Measurements from ENCODE around the gene RNASEH2A.

DNA sequence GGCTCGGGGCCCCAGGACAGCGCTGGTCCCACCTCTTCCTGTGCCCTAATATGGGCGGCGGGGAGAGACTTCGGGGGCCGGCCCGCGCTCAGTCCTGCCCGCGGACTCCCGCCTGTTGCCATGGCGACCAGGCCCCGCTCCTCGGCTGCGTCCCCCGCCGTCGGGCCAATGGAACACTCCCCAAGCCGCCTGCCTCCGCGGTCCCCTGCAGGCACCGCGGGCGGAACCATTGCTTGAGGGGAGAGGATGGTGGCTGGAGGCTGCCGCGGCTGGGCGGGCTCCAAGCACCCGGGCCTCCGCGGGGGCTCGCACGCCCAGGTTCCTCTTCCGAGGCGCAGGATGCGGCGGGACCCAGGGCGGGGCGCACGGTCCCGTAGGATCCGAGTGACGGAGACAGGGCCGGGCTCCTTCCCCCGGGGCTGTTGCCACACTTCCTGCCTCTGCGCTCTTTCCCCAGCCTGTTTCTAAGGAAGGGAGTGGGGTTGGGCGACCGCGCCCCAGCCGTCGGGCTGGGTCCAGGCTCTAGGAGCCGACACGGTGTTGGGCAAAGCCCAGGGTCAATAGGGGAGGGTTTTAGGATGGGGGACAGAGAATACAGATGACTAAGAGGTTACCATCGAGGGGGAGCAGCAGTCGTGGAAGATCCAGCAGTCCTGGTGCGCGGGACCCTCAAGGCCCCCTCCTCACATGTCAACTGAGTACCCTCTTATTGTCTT lies 16.3 kb upstream of the RNASEH2A start:
- TF ChIP-seq, protein P1, sequence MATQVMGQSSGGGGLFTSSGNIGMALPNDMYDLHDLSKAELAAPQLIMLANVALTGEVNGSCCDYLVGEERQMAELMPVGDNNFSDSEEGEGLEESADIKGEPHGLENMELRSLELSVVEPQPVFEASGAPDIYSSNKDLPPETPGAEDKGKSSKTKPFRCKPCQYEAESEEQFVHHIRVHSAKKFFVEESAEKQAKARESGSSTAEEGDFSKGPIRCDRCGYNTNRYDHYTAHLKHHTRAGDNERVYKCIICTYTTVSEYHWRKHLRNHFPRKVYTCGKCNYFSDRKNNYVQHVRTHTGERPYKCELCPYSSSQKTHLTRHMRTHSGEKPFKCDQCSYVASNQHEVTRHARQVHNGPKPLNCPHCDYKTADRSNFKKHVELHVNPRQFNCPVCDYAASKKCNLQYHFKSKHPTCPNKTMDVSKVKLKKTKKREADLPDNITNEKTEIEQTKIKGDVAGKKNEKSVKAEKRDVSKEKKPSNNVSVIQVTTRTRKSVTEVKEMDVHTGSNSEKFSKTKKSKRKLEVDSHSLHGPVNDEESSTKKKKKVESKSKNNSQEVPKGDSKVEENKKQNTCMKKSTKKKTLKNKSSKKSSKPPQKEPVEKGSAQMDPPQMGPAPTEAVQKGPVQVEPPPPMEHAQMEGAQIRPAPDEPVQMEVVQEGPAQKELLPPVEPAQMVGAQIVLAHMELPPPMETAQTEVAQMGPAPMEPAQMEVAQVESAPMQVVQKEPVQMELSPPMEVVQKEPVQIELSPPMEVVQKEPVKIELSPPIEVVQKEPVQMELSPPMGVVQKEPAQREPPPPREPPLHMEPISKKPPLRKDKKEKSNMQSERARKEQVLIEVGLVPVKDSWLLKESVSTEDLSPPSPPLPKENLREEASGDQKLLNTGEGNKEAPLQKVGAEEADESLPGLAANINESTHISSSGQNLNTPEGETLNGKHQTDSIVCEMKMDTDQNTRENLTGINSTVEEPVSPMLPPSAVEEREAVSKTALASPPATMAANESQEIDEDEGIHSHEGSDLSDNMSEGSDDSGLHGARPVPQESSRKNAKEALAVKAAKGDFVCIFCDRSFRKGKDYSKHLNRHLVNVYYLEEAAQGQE (IDR thresholded peaks at IDR 0.05; ENCODE audit: insufficient read depth in 1 of 2, low read depth in 2 of 2, low read length in 2 of 2): no peak
- TF ChIP-seq POLR2AphosphoS5 (IDR thresholded peaks at IDR 0.05; ENCODE audit: low read depth, low read length) (no peak), SIN3A (IDR thresholded peaks at IDR 0.05; ENCODE audit: borderline replicate concordance, insufficient read depth, low read length) (no peak)
